GM12873 (cell line): Measurements from ENCODE around the gene MRE11.

Experiments
- TF ChIP-seq, protein P1 (sequence below): IDR thresholded peaks from 2 replicates; pipeline ENCODE4 v1.5.1; 2012; ENCODE audit warnings: low read depth, mild to moderate bottlenecking, moderate library complexity, low read length, control low read depth; ENCODE audit not compliant: insufficient read depth; ENCODE audit errors: missing control alignments

MRE11 gene

DNA sequence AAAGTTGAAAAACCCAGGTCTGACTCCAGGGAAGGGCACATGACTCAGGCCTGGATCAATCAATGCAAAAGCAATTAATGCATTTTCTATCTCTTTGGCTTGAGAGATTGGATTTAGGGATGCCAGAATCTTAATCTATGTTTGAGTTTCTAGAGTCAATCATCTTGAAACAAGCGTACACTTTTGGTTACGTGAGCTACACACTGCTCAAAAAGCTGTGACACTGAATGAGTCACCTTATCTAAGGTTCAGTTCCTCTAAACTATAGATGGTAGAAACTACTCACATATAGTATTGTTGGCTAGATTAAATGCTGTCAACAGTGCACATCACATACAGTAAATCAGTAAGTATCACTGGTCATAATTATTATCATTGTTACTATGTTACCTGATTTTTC, 24.2 kb downstream of the MRE11 start:
- TF ChIP-seq, protein P1, sequence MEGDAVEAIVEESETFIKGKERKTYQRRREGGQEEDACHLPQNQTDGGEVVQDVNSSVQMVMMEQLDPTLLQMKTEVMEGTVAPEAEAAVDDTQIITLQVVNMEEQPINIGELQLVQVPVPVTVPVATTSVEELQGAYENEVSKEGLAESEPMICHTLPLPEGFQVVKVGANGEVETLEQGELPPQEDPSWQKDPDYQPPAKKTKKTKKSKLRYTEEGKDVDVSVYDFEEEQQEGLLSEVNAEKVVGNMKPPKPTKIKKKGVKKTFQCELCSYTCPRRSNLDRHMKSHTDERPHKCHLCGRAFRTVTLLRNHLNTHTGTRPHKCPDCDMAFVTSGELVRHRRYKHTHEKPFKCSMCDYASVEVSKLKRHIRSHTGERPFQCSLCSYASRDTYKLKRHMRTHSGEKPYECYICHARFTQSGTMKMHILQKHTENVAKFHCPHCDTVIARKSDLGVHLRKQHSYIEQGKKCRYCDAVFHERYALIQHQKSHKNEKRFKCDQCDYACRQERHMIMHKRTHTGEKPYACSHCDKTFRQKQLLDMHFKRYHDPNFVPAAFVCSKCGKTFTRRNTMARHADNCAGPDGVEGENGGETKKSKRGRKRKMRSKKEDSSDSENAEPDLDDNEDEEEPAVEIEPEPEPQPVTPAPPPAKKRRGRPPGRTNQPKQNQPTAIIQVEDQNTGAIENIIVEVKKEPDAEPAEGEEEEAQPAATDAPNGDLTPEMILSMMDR: no peak

DNA sequence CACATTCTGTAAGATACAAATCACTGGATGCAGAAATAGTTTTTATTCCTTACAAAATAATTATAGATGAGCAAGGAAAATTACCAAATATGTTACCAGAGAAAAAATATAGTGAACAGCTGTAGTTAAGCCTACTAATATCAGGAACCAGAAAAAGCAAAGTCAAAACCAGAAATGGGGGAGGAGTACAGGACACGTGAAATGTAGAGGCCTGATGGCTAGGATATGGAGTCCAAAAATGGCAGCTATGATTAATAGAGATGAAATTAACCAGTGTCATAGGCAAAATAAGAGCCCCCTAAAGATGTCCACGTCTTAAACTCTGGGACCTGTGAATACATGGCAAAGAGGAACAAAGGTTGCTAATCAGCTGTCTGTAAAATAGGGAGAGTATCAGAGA, 34.1 kb downstream of the MRE11 start:
- TF ChIP-seq, protein P1: no peak

DNA sequence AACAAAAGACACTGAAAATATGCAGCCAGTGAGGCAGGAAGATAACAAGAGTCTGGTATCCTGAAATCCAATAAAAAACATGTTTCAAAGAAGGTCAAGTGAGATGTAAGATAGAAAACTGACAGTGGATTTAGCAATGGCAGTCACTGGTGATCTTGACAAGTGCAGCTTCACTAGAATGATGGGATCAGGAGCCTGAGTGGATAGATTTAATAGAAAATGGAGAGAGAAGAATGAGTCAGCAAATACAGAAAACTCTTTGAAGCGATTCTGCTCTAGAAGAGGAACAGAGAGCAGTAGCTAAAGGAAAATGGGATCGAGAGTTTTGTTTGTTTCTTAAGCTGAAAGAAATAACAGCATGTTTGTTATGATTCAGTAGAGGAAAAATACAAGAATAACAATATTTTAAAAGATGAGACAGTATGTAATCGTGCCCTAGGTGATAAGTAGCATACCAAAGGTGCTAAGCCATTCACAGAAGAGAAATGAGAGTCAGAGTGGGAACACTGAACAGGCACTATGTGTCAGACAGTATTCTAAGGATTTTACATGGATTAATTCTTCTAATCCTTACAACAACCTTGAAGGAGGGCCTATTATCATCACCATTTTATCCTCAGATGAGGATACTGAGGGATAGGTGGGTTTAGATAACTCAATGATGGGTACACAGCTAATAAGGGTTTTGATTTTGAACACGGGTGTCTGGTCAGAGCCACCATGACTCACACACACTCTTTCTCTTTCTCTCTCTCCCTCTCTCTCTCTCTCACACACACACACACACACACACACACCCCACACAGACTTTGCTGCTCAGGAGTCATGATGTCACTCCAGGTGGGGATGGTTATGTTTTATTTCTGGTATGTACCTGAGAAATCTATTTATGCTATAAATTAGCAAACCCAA, 36.3 kb downstream of the MRE11 start:
- TF ChIP-seq, protein P1: no peak

DNA sequence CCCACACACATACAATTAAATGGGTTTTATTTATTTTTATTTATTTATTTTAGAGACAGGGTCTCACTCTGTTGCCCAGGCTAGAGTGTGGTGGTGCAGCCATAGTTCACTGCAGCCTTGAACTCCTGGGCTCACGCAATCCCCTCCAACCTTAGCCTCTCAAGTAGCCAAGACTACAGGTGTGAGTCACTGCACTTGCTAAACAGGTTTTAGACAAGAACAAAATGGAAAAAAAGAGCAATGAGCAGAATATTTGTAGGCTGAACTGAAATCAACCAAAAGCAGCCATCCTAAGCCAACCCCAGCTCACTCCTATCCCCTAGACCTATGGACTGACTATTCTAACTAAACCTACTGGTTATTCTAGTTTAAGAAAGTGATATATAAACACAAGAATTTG, 37.8 kb downstream of the MRE11 start:
- TF ChIP-seq, protein P1: no peak

DNA sequence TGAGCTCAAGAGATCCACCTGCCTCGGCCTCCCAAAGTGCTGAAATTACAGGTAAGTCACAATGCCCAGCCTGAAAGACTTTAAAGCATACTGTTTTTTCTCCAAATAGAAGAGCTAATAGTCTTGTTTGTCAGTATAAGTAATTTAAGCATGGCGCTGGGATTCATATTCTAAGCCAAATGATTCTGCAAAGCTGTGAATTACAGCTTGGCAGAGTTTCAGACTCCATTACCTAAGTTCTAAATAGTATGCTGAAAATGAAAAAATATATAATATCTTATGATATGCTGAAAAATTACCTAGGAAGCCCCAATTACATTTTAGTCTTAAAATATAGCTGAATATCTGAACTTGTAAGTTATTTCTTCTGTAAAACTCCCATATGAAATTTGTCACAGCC, 39.3 kb downstream of the MRE11 start:
- TF ChIP-seq, protein P1: no peak

DNA sequence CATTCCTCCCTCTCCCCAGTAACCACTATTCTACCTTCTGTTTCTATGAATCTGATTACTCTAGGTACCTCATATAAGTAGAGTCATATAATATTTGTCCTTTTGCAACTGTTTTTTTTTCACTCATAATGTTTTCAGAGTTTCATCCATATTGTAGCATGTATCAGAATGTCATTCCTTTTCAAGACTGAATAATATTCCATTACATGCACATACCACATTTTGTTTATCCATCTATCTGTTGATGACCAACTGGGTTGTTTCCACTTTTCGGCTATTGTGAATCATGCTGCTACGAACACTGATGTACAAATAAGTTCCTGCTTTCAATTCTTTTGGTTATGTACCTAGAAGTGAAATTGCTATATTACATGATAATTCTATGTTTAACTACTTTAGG, 40.7 kb downstream of the MRE11 start:
- TF ChIP-seq, protein P1: no peak

DNA sequence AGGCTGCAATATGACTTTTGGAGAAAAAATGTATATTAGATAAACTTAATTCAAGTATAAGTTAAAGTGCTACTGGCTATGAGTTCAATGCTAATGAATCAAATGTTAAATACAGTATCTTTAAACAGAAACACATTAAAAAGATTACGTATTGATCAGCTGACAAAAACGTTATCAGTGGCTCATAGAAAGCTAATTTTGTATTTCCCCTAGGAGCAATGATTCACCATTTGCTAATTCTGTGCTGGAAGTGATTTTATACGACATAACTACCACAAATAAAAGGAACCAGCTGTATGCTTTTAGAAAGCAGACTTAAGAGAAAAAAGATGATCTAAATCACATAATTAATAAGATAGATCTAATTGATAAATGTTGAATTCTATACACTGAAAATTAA, 43.6 kb downstream of the MRE11 start:
- TF ChIP-seq, protein P1: no peak
